Sigmoid colon (tissue), 7 donors: Measurements from ENCODE around the gene PSTPIP2. TPM values are rescaled to one million over a fixed set of nuclear protein-coding genes. Genes with fewer than 3 reads are reported as not detected.
"Not testable (repeated sequence)": the region's sequence is repeated elsewhere in the genome, so short reads cannot be mapped to it uniquely, and the experiment has no call there.

Source experiments
- DNase-seq: peaks from one replicate; pipeline ENCODE4 v3.0.0-alpha.2; 2019
- H3K27ac ChIP-seq, 4 donors: fragments of 200-600 bp; sonication (generic); one replicate each; pipeline ENCODE4 v1.5.1; 2016 to 2019; ENCODE audit warnings: mild to moderate bottlenecking in 1 of 4
- H3K27me3 ChIP-seq, 3 donors: fragments of 200-600 bp; sonication (generic); one replicate each; pipeline ENCODE4 v1.5.1; 2019; ENCODE audit warnings: mild to moderate bottlenecking in 1 of 3
- H3K36me3 ChIP-seq, 4 donors: fragments of 200-600 bp; sonication (generic); one replicate each; pipeline ENCODE4 v1.5.1; 2016 to 2019
- H3K4me1 ChIP-seq, 4 donors: fragments of 200-600 bp; sonication (generic); one replicate each; pipeline ENCODE4 v1.5.1; 2017 to 2019
- H3K4me3 ChIP-seq, 4 donors: fragments of 200-600 bp; sonication (generic); one replicate each; pipeline ENCODE4 v1.5.1; 2017 to 2019; ENCODE audit warnings: mild to moderate bottlenecking in 2 of 4, moderate library complexity in 1 of 4
- H3K9me3 ChIP-seq, 4 donors: fragments of 200-600 bp in 3 of 4; sonication (generic) in 3 of 4; one replicate each; pipeline versions ENCODE4 v1.5.1 to v1.6.1; 2013 to 2019
- CTCF ChIP-seq, 4 experiments: fragments of 450-650 bp in 3 of 4; fragments of 200-600 bp in 1 of 4; IDR thresholded peaks; one replicate each; pipeline ENCODE4 v1.5.1; 2016 to 2019; ENCODE audit warnings: antibody characterized with exemption in 4 of 4, mild to moderate bottlenecking in 3 of 4, moderate library complexity in 2 of 4
- EP300 ChIP-seq, 4 donors: sonication (generic); formaldehyde crosslinking; IDR thresholded peaks; one replicate each; pipeline ENCODE4 v1.6.1; 2017; ENCODE audit warnings: antibody characterized with exemption in 4 of 4
- POLR2A ChIP-seq, 2 donors: fragments of 450-650 bp; IDR thresholded peaks; one replicate each; pipeline ENCODE4 v1.6.1; 2016; ENCODE audit warnings: antibody characterized with exemption in 2 of 2, mild to moderate bottlenecking in 2 of 2, moderate library complexity in 2 of 2
- POLR2AphosphoS5 ChIP-seq, 4 donors: sonication (generic); formaldehyde crosslinking; IDR thresholded peaks; one replicate each; pipeline ENCODE4 v1.6.1; 2017; ENCODE audit warnings: antibody characterized with exemption in 4 of 4
- WGBS, 2 donors: extraction: QIAGEN DNeasy Blood & Tissue Kit; methylation state at CpG; one replicate each; pipeline ENCODE4 v1.1.7; 2013; 5-methylcytosine and 5-hydroxymethylcytosine counted together
- intact Hi-C: fragments of 100-400 bp; cut with DNase I; formaldehyde crosslinking; loops from one replicate; pipeline ENCODE4 v1.15.1; 2023
- polyA plus RNA-seq, 3 donors: library from polyadenylated mRNA; stranded (reverse); fragments of 200-250 nt; gene quantifications; one replicate each; pipeline ENCODE4 v1.2.3, GENCODE V29; 2013
- total RNA-seq, 4 donors: library from RNA; depleted of rRNA; stranded (reverse); fragments of >200 nt; gene quantifications; one replicate each; pipeline ENCODE4 v1.1.0, GENCODE V29; 2016
- donor health status: healthy with polysubstance abuse.
- donor health status: Bipolar disorder and iron deficiency.
- donor health status: healthy.

Gene PSTPIP2
- total and polyA plus RNA-seq, 7 donors, result 4.2 to 15.0 (median 7.6) TPM

GRCh38 chr18:45962866-45963265, 109.2 kb downstream of the PSTPIP2 start:
- intact Hi-C loops, result no loop called here
- TF ChIP-seq EP300 (IDR thresholded peaks at IDR 0.05) (no peak), CTCF (IDR thresholded peaks at IDR 0.05) (no peak), POLR2A (IDR thresholded peaks at IDR 0.05) (no peak), POLR2AphosphoS5 (IDR thresholded peaks at IDR 0.05) (no peak)
- WGBS, 2 donors, result 86 to 95% methylated on average over 5 of the region's 5 CpGs
- H3K27me3 ChIP-seq, result no peaks in the 10 kb centered on the region
- peaks cover 0 to 21% (median 15%) of the 10 kb centered on the region in 4 donors for H3K4me1 ChIP-seq
- no peak overlapping the region for H3K27ac ChIP-seq
- no peak for DNase-seq
- no peaks in the 10 kb centered on the region for H3K9me3 ChIP-seq
- no peak overlapping the region for H3K4me3 ChIP-seq
- H3K36me3 ChIP-seq, result no peaks in the 10 kb centered on the region

GRCh38 chr18:45962461-45962860, 109.6 kb downstream of the PSTPIP2 start:
- Histone ChIP-seq H3K27ac (no peak overlapping the region), H3K27me3 (no peaks in the 10 kb centered on the region), H3K9me3 (no peaks in the 10 kb centered on the region), H3K36me3 (no peaks in the 10 kb centered on the region), H3K4me3 (no peak overlapping the region), H3K4me1 (peaks cover 0 to 17% (median 12%) of the 10 kb centered on the region in 4 donors)
- 43 to 49% methylated on average over 2 of the region's 2 CpGs for WGBS, 2 donors
- no peak for DNase-seq
- no peak for TF ChIP-seq EP300 (IDR thresholded peaks at IDR 0.05)
- no peak for TF ChIP-seq CTCF (IDR thresholded peaks at IDR 0.05)
- no peak for TF ChIP-seq POLR2A (IDR thresholded peaks at IDR 0.05)
- no peak for TF ChIP-seq POLR2AphosphoS5 (IDR thresholded peaks at IDR 0.05)
- intact Hi-C loops, result no loop called here

- H3K36me3 ChIP-seq, DNase-seq, intact Hi-C loops, H3K27ac ChIP-seq, H3K4me3 ChIP-seq, H3K27me3 ChIP-seq, H3K9me3 ChIP-seq: not testable (repeated sequence)
- H3K4me1 ChIP-seq, result peaks cover 0 to 10% (median under 1%) of the 10 kb centered on the region in 4 donors
- WGBS, 2 donors, result 97 to 98% methylated on average over 7 of the region's 7 CpGs
Observed at GRCh38 chr18:45959484-45959883, 112.6 kb downstream of the PSTPIP2 start.

- TF ChIP-seq POLR2AphosphoS5 (IDR thresholded peaks at IDR 0.05) (no peak), EP300 (IDR thresholded peaks at IDR 0.05) (no peak), CTCF (IDR thresholded peaks at IDR 0.05) (no peak), POLR2A (IDR thresholded peaks at IDR 0.05) (no peak)
- Histone ChIP-seq H3K27me3 (no peaks in the 10 kb centered on the region), H3K9me3 (no peaks in the 10 kb centered on the region), H3K27ac (no peak overlapping the region), H3K36me3 (peaks cover 0 to 16% (median 4%) of the 10 kb centered on the region in 4 donors), H3K4me1 (peaks cover 0 to 16% (median 7%) of the 10 kb centered on the region in 4 donors), H3K4me3 (no peak overlapping the region)
- DNase-seq, result no peak
- intact Hi-C loops, result no loop called here
Observed at GRCh38 chr18:45958730-45959129, 113.3 kb downstream of the PSTPIP2 start.

GRCh38 chr18:45958027-45958426, 114.0 kb downstream of the PSTPIP2 start:
- no peak for DNase-seq
- H3K4me3 ChIP-seq, result no peak overlapping the region
- WGBS, 2 donors, result 85 to 95% methylated on average over 2 of the region's 2 CpGs
- no peaks in the 10 kb centered on the region for H3K9me3 ChIP-seq
- no peaks in the 10 kb centered on the region for H3K27me3 ChIP-seq
- no peak overlapping the region for H3K27ac ChIP-seq
- peaks cover 0 to 16% (median 8%) of the 10 kb centered on the region in 4 donors for H3K4me1 ChIP-seq
- intact Hi-C loops, result no loop called here
- peaks cover 0 to 23% (median 7%) of the 10 kb centered on the region in 4 donors for H3K36me3 ChIP-seq
- TF ChIP-seq EP300 (IDR thresholded peaks at IDR 0.05) (no peak), POLR2AphosphoS5 (IDR thresholded peaks at IDR 0.05) (no peak), POLR2A (IDR thresholded peaks at IDR 0.05) (no peak)

GRCh38 chr18:45957100-45957499, 115.0 kb downstream of the PSTPIP2 start:
- Histone ChIP-seq H3K9me3 (no peaks in the 10 kb centered on the region), H3K36me3 (peaks cover 0 to 32% (median 15%) of the 10 kb centered on the region in 4 donors), H3K27ac (no peak overlapping the region), H3K4me1 (peaks cover 0 to 16% (median 8%) of the 10 kb centered on the region in 4 donors), H3K4me3 (no peak overlapping the region), H3K27me3 (no peaks in the 10 kb centered on the region)
- intact Hi-C loops, result no loop called here
- DNase-seq, result no peak
- no peak for TF ChIP-seq EP300 (IDR thresholded peaks at IDR 0.05)
- no peak for TF ChIP-seq CTCF (IDR thresholded peaks at IDR 0.05)
- no peak for TF ChIP-seq POLR2AphosphoS5 (IDR thresholded peaks at IDR 0.05)
- no peak for TF ChIP-seq POLR2A (IDR thresholded peaks at IDR 0.05)
